Esophagus muscularis mucosa (tissue), 3 donors: ENCODE measurements around the gene ARRDC4.

ENCODE experiments used
- CTCF ChIP-seq, 3 experiments: fragments of 200-600 bp in 2 of 3; fragments of 450-650 bp in 1 of 3; sonication (generic) in 2 of 3; IDR thresholded peaks; one replicate each; pipeline ENCODE4 v1.5.1; 2017 to 2019; ENCODE audit warnings: antibody characterized with exemption in 3 of 3, mild to moderate bottlenecking in 2 of 3, moderate library complexity in 1 of 3
- POLR2A ChIP-seq: fragments of 450-650 bp; IDR thresholded peaks from one replicate; pipeline ENCODE4 v1.6.1; 2017; ENCODE audit warnings: antibody characterized with exemption, moderate library complexity, mild to moderate bottlenecking, low read depth

DNA sequence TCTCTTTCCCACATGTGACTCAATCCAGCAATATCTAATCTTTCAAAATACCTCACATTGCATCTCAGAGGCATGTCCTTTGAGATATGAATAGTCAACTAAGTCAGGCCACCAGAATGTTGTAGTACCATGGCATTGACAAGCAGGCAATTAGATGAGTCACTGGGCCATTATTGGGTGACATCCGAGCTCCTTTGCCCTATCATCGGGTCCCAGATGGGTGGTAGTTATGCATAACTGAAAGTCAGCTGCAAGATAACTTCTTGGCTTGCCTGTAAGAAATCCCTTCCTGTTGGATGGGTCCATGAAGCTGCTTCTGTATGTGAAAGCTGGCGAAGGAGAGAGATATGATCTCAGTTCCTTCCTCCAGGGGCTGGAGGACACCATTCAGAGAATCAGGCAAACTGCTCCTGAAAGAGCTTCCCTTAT lies 32.8 kb downstream of the ARRDC4 start:
- TF ChIP-seq POLR2A = no peak
- no peak for TF ChIP-seq CTCF (IDR thresholded peaks at IDR 0.05)
